A549 (cell line): ENCODE results near the gene ABCC4. TPM values are rescaled to one million over a fixed set of nuclear protein-coding genes. Genes with fewer than 3 reads are reported as not detected.
A peak's percentile ranks its signal among the peaks of the same experiment; 100 is the strongest.

Experiments used
- ATAC-seq, 2 experiments: fragments of 200-7000 bp in 1 of 2; fragments of >200 bp in 1 of 2; cut with Nextera tagmentation in 1 of 2; cut with Tn5 transposase in 1 of 2; 3 replicates each; pipeline versions ENCODE4 v1.8.0 to v1.9.1; 2018 to 2020; ENCODE audit warnings: mild to moderate bottlenecking in 1 of 2, moderate library complexity in 1 of 2
- CTCF ChIA-PET: fragments of 300-600 bp; sonication (Branson Sonifier 250); formaldehyde crosslinking; extraction: SDS; loops from one replicate; lab custom pipeline; 2021; ENCODE audit warnings: antibody characterized with exemption, inconsistent platforms; lab: Yijun Ruan, JAX
- POLR2A ChIA-PET: fragments of 350-600 bp; formaldehyde crosslinking; extraction: SDS; loops from one replicate; lab custom pipeline; 2021; ENCODE audit warnings: antibody characterized with exemption, inconsistent platforms; lab: Yijun Ruan, JAX
- DNase-seq, 2 experiments: peaks; one replicate each; pipeline versions ENCODE4 v3.0.0 to v3.0.0-alpha.2; 2011 to 2016; ENCODE audit warnings: low read depth in 1 of 2, low spot score in 1 of 2
- FAIRE-seq: peaks from 2 replicates; lab custom pipeline; 2011; peaks lifted over from hg19 to GRCh38; lab: Jason Lieb, UNC
- H3K27ac ChIP-seq, 2 experiments: fragments of >200 bp; sonication (Bioruptor Twin); formaldehyde crosslinking; 3 replicates each; pipeline ENCODE4 v1.5.1; 2016 to 2017
- H3K4me1 ChIP-seq: fragments of >200 bp; sonication (Bioruptor Twin); formaldehyde crosslinking; 3 replicates; pipeline ENCODE4 v1.6.1; 2016
- H3K4me2 ChIP-seq: fragments of >200 bp; sonication (Bioruptor Twin); formaldehyde crosslinking; 3 replicates; pipeline ENCODE4 v1.6.1; 2016
- H3K4me3 ChIP-seq: fragments of >200 bp; sonication (Bioruptor Twin); formaldehyde crosslinking; 3 replicates; pipeline ENCODE4 v1.5.1; 2016
- H3K9me3 ChIP-seq: fragments of >200 bp; sonication (Bioruptor Twin); formaldehyde crosslinking; 3 replicates; pipeline ENCODE4 v1.6.1; 2016
- CHD2 ChIP-seq: fragments of 150-350 bp; IDR thresholded peaks from 2 replicates; pipeline ENCODE4 v1.6.1; 2014; ENCODE audit warnings: low read length; ENCODE audit not compliant: partially characterized antibody
- CHD4 ChIP-seq: fragments of 200-600 bp; sonication (generic); IDR thresholded peaks from 2 replicates; pipeline ENCODE4 v1.6.1; 2016; ENCODE audit warnings: antibody characterized with exemption, mild to moderate bottlenecking, borderline replicate concordance
- EHF ChIP-seq: fragments of 250-450 bp; sonication (Bioruptor Pico); IDR thresholded peaks from 2 replicates; pipeline ENCODE4 v1.5.0; 2020; ENCODE audit warnings: mild to moderate bottlenecking
- EHMT2 ChIP-seq: fragments of 200-600 bp; sonication (generic); IDR thresholded peaks from 2 replicates; pipeline ENCODE4 v1.6.1; 2016; ENCODE audit warnings: antibody characterized with exemption, low read depth, mild to moderate bottlenecking, moderate library complexity
- EP300 ChIP-seq, 2 experiments: fragments of >200 bp; sonication (Bioruptor Twin); formaldehyde crosslinking; IDR thresholded peaks; 2 replicates in 1 of 2; 3 replicates in 1 of 2; pipeline ENCODE4 v1.6.1; 2016 to 2017
- ESRRA ChIP-seq: fragments of 150-350 bp; IDR thresholded peaks from 2 replicates; pipeline ENCODE4 v1.6.1; 2014; ENCODE audit warnings: mild to moderate bottlenecking, low read length, borderline replicate concordance
- FOSL2 ChIP-seq, 2 experiments: fragments of 450-650 bp in 1 of 2; fragments of >200 bp in 1 of 2; sonication (Bioruptor Twin) in 1 of 2; formaldehyde crosslinking; IDR thresholded peaks; 2 replicates each; pipeline versions ENCODE4 v1.5.0 to v1.6.1; 2016 to 2020; ENCODE audit warnings: mild to moderate bottlenecking in 1 of 2, moderate library complexity in 1 of 2
- GATA3 ChIP-seq: IDR thresholded peaks from 2 replicates; pipeline ENCODE4 v1.6.1; 2012; ENCODE audit warnings: borderline replicate concordance
- HOXB5 ChIP-seq: fragments of 250-450 bp; sonication (Bioruptor Pico); IDR thresholded peaks from 2 replicates; pipeline ENCODE4 v1.5.0; 2020; ENCODE audit warnings: mild to moderate bottlenecking, moderate library complexity
- JUN ChIP-seq, 2 experiments: fragments of >200 bp; sonication (Bioruptor Twin); formaldehyde crosslinking; IDR thresholded peaks; 2 replicates in 1 of 2; 3 replicates in 1 of 2; pipeline ENCODE4 v1.6.1; 2016 to 2017
- JUNB ChIP-seq: fragments of >200 bp; sonication (Bioruptor Twin); formaldehyde crosslinking; IDR thresholded peaks from 2 replicates; pipeline ENCODE4 v1.6.1; 2016
- MAX ChIP-seq: IDR thresholded peaks from 2 replicates; pipeline ENCODE4 v1.6.1; 2012
- MAZ ChIP-seq: fragments of 150-350 bp; IDR thresholded peaks from 2 replicates; pipeline ENCODE4 v1.6.1; 2014; ENCODE audit warnings: antibody characterized with exemption, low read depth, low read length, borderline replicate concordance
- NFE2L2 ChIP-seq: fragments of 150-350 bp; conservative IDR thresholded peaks from 2 replicates; pipeline ENCODE4 v1.6.1; 2014; ENCODE audit warnings: low read length
- RARB ChIP-seq: fragments of 250-450 bp; sonication (Bioruptor Pico); IDR thresholded peaks from 2 replicates; pipeline ENCODE4 v1.8.0; 2021; ENCODE audit warnings: mild to moderate bottlenecking, moderate library complexity
- SREBF2 ChIP-seq: fragments of 450-650 bp; IDR thresholded peaks from 2 replicates; pipeline ENCODE4 v1.6.1; 2014; ENCODE audit warnings: mild to moderate bottlenecking, moderate library complexity
- ZSCAN20 ChIP-seq: fragments of 250-450 bp; sonication (Bioruptor Pico); IDR thresholded peaks from 2 replicates; pipeline ENCODE4 v1.8.0; 2022; ENCODE audit warnings: mild to moderate bottlenecking, moderate library complexity
- WGBS: methylation state at CpG from one replicate; pipeline ENCODE4 v1.1.6; 2017; ENCODE audit errors: missing lambda C conversion rate; 5-methylcytosine and 5-hydroxymethylcytosine counted together
- polyA plus RNA-seq, 4 experiments: library from polyadenylated mRNA; depleted of rRNA in 3 of 4; stranded (reverse); fragments of >200 nt; fragmentation: RNase III in 1 of 4; extraction: RNeasy Plus Mini Kit Qiagen cat#74134 plus additional on column Dnase treatment in 1 of 4; gene quantifications; 2 replicates in 3 of 4; 3 replicates in 1 of 4; pipeline ENCODE4 v1.2.3, GENCODE V29; 2011 to 2017
- TF ChIP-seq, protein P1 (sequence below): fragments of 250-450 bp; sonication (Bioruptor Pico); IDR thresholded peaks from 2 replicates; pipeline ENCODE4 v1.5.0; 2020; ENCODE audit warnings: low read depth, mild to moderate bottlenecking, moderate library complexity
- TF ChIP-seq, protein P2 (sequence below): IDR thresholded peaks from 2 replicates; pipeline ENCODE4 v1.6.1; 2012
- TF ChIP-seq, protein P3 (sequence below): fragments of 450-650 bp; IDR thresholded peaks from 2 replicates; pipeline ENCODE4 v1.6.1; 2014; ENCODE audit warnings: antibody characterized with exemption
- TF ChIP-seq, protein P4 (sequence below): fragments of 150-350 bp; IDR thresholded peaks from 2 replicates; pipeline ENCODE4 v1.6.1; 2014; ENCODE audit warnings: low read depth, mild to moderate bottlenecking, low read length

Gene ABCC4
- polyA plus RNA-seq, 2 of the 4 experiments (the other 2 are of a cell fraction), result 23.5 to 56.2 TPM

DNA sequence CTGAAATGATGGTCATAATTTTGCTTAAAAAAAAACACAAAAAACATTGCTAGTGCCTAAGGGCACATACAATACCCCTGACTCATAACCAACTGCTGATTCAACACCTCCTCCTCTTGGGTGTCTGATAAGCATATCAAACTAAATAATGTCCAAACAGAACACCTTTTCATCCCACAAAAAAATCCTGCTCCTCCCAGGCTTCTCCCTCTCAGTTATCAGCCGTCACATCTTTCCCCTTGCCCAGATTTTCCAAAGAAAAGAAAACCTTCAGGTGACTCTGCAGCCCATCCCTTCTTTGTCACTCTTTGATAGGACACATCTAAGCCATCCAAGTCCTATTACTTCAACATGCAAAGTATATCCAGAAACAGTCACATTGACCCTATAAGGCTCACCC lies 46.9 kb downstream of the ABCC4 start:
- Histone ChIP-seq H3K4me2 (peak overlapping the region; percentile 70), H3K27ac (peak overlapping the region; percentile 92 to 93), H3K4me1 (peaks cover 80% of the 10 kb centered on the region), H3K9me3 (no peaks in the 10 kb centered on the region), H3K4me3 (no peak overlapping the region)
- FAIRE-seq (no peak), ATAC-seq (no peak), DNase-seq (peak in 1 of 2 experiments; percentile 34)
- POLR2A ChIA-PET, result no interaction called here
- WGBS, result 4% methylated on average over 1 of the region's 1 CpG
- TF ChIP-seq MAX (no peak), EHMT2 (no peak), MAZ (no peak), GATA3 (peak; percentile 74; the same call in 1 of the 2 replicates), NFE2L2 (no peak), JUNB (peak; percentile 70), FOSL2 (IDR thresholded peaks at IDR 0.05) (peak; percentile 56; the same call in 1 of the 2 replicates), FOSL2 (CRISPR knock-in tag; IDR thresholded peaks at IDR 0.05) (peak; percentile 28; the same call in 1 of the 2 replicates), EHF (CRISPR knock-in tag) (no peak), ESRRA (no peak)
- CTCF ChIA-PET, result no interaction called here

- Histone ChIP-seq H3K27ac (peak overlapping the region; percentile 92 to 93; a peak in 5 of 6 replicates), H3K9me3 (no peaks in the 10 kb centered on the region), H3K4me2 (no peak overlapping the region), H3K4me1 (peaks cover 67% of the 10 kb centered on the region), H3K4me3 (no peak overlapping the region)
- FAIRE-seq (no peak), ATAC-seq (no peak), DNase-seq (no peak)
- TF ChIP-seq, protein P1, sequence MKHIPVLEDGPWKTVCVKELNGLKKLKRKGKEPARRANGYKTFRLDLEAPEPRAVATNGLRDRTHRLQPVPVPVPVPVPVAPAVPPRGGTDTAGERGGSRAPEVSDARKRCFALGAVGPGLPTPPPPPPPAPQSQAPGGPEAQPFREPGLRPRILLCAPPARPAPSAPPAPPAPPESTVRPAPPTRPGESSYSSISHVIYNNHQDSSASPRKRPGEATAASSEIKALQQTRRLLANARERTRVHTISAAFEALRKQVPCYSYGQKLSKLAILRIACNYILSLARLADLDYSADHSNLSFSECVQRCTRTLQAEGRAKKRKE (CRISPR knock-in tag), result no peak
- TF ChIP-seq MAX (no peak), NFE2L2 (no peak)
- TF ChIP-seq, protein P2, sequence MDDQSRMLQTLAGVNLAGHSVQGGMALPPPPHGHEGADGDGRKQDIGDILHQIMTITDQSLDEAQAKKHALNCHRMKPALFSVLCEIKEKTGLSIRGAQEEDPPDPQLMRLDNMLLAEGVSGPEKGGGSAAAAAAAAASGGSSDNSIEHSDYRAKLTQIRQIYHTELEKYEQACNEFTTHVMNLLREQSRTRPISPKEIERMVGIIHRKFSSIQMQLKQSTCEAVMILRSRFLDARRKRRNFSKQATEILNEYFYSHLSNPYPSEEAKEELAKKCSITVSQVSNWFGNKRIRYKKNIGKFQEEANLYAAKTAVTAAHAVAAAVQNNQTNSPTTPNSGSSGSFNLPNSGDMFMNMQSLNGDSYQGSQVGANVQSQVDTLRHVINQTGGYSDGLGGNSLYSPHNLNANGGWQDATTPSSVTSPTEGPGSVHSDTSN, result no peak
- TF ChIP-seq, protein P3, sequence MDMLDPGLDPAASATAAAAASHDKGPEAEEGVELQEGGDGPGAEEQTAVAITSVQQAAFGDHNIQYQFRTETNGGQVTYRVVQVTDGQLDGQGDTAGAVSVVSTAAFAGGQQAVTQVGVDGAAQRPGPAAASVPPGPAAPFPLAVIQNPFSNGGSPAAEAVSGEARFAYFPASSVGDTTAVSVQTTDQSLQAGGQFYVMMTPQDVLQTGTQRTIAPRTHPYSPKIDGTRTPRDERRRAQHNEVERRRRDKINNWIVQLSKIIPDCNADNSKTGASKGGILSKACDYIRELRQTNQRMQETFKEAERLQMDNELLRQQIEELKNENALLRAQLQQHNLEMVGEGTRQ, result no peak
- CTCF ChIA-PET, result no interaction called here
- POLR2A ChIA-PET, result no interaction called here
- 90% methylated on average over 6 of the region's 6 CpGs for WGBS
These were observed 48.2 kb downstream of the ABCC4 start for GRCh38 chr13:95253033-95253432.

GRCh38 chr13:95251641-95252040 lies 49.6 kb downstream of the ABCC4 start:
- Histone ChIP-seq H3K4me2 (no peak overlapping the region), H3K4me1 (peaks cover 58% of the 10 kb centered on the region), H3K27ac (peak overlapping the region; percentile 22 to 67; a peak in 4 of 6 replicates), H3K9me3 (no peaks in the 10 kb centered on the region), H3K4me3 (no peak overlapping the region)
- no peak for ATAC-seq
- 93% methylated on average over 5 of the region's 5 CpGs for WGBS
- ChIA-PET CTCF (interaction anchor here (1.3 kb wide), 1 partner anchor 62 kb away, joined by 5 read pairs; no protein-coding TSS in a partner anchor), POLR2A (no interaction called here)
- no peak for DNase-seq
- TF ChIP-seq RARB (CRISPR knock-in tag) (no peak), ZSCAN20 (no peak), GATA3 (no peak), SREBF2 (no peak)
- FAIRE-seq, result no peak

DNA sequence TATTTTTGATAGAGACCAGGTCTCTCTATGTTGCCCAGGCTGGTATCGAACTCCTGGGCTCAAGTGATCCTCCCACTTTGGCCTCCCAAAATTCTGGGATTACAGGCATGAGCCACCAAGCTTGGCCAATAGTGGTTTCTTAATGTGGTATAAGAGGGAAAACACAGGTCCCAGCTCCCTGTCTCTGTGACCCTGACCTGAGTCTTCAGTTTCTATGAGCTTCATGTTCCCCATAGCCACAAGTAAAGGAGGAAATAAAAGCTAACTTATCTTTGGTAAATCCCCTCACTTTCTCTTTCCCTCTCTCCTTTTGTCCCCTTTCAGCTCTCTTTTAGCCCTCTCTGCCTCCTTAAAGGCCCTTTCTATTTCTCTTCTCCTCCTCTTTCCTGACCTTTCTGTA lies 50.3 kb downstream of the ABCC4 start:
- Histone ChIP-seq H3K27ac (peak overlapping the region; percentile 25 to 53; a peak in 4 of 6 replicates), H3K4me3 (no peak overlapping the region), H3K9me3 (no peaks in the 10 kb centered on the region), H3K4me1 (peaks cover 56% of the 10 kb centered on the region), H3K4me2 (no peak overlapping the region)
- 100% methylated on average over 1 of the region's 1 CpG for WGBS
- ChIA-PET CTCF (interaction anchor here (0.9 to 1.3 kb wide), 2 partner anchors 23 to 61 kb away, joined by 4 to 5 read pairs; no protein-coding TSS in a partner anchor), POLR2A (no interaction called here)
- ATAC-seq, result no peak
- no peak for FAIRE-seq
- no peak for DNase-seq
- TF ChIP-seq, protein P4, sequence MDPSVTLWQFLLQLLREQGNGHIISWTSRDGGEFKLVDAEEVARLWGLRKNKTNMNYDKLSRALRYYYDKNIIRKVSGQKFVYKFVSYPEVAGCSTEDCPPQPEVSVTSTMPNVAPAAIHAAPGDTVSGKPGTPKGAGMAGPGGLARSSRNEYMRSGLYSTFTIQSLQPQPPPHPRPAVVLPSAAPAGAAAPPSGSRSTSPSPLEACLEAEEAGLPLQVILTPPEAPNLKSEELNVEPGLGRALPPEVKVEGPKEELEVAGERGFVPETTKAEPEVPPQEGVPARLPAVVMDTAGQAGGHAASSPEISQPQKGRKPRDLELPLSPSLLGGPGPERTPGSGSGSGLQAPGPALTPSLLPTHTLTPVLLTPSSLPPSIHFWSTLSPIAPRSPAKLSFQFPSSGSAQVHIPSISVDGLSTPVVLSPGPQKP, result no peak
- TF ChIP-seq EP300 (IDR thresholded peaks at IDR 0.05) (no peak), MAX (no peak), JUN (IDR thresholded peaks at IDR 0.05) (no peak), CHD2 (no peak), CHD4 (no peak), HOXB5 (CRISPR knock-in tag) (no peak)
- TF ChIP-seq, protein P3, result no peak
